ENCODE data around the gene CBX8. TPM values are rescaled to one million over a fixed set of nuclear protein-coding genes. Genes with fewer than 3 reads are reported as not detected.

The CBX8 gene
- total RNA-seq, 1 donor from 2014 or later, result 16.3 TPM

DNA sequence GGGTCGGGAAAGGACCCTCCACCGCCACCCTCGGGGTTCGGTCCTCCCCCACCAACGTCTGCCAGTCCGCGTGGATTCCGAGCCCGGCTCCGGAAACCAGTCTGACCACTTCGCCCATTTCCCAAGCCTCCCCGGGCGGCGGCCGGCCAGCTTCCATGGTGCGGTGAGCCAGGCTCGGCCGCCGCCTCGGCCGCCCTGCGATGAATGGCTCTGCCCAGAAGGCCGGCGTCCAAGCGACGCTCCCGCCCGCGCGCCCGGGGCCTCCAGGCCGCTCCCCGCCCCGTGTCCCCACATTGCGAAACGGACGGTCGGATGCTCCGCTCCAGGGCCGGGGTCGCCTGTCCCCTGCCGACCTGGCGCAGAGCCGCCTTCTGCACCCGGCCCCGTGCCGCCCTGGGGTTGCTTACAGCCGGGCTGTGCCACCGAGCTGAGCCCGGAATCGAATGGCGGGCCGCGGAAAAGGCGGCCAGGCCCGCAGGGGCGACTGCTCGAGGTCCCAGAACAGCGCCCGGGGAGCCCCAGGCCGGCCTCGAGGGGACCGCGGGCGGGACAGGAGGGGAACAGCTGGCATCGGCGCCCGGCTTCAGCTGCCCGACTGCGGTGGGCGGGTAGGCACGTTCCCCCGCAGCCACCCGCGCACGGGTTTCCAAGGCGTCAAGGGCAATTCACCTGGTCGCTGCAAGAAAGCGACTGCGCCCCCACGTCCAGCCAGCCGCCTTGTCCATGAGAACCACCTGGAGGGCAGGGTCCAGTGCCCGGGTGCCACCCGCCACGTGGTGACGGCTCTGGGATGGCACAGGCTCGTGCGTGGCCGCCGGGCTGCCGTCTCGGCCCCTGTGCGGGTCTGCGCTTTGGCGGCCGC, 18.3 kb upstream of the CBX8 start:
- H3K36me3 Mint-ChIP-seq, result no peaks in the 10 kb centered on the region
- TF ChIP-seq, protein P1, sequence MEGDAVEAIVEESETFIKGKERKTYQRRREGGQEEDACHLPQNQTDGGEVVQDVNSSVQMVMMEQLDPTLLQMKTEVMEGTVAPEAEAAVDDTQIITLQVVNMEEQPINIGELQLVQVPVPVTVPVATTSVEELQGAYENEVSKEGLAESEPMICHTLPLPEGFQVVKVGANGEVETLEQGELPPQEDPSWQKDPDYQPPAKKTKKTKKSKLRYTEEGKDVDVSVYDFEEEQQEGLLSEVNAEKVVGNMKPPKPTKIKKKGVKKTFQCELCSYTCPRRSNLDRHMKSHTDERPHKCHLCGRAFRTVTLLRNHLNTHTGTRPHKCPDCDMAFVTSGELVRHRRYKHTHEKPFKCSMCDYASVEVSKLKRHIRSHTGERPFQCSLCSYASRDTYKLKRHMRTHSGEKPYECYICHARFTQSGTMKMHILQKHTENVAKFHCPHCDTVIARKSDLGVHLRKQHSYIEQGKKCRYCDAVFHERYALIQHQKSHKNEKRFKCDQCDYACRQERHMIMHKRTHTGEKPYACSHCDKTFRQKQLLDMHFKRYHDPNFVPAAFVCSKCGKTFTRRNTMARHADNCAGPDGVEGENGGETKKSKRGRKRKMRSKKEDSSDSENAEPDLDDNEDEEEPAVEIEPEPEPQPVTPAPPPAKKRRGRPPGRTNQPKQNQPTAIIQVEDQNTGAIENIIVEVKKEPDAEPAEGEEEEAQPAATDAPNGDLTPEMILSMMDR (IDR thresholded peaks at IDR 0.05; ENCODE audit: unreplicated experiment), result no peak
- H3K4me3 Mint-ChIP-seq, result peak overlapping the region; percentile 26
- no peaks in the 10 kb centered on the region for H3K9me3 Mint-ChIP-seq
- DNase-seq (ENCODE audit: low spot score in 2 of 2, unreplicated experiment in 2 of 2), result peak; percentile 33 to 62
- H3K27ac Mint-ChIP-seq, result no peak overlapping the region
- peaks cover 74% of the 10 kb centered on the region for H3K27me3 Mint-ChIP-seq (ENCODE audit: low read depth)
- H3K4me1 Mint-ChIP-seq, result peaks cover 25% of the 10 kb centered on the region

DNA sequence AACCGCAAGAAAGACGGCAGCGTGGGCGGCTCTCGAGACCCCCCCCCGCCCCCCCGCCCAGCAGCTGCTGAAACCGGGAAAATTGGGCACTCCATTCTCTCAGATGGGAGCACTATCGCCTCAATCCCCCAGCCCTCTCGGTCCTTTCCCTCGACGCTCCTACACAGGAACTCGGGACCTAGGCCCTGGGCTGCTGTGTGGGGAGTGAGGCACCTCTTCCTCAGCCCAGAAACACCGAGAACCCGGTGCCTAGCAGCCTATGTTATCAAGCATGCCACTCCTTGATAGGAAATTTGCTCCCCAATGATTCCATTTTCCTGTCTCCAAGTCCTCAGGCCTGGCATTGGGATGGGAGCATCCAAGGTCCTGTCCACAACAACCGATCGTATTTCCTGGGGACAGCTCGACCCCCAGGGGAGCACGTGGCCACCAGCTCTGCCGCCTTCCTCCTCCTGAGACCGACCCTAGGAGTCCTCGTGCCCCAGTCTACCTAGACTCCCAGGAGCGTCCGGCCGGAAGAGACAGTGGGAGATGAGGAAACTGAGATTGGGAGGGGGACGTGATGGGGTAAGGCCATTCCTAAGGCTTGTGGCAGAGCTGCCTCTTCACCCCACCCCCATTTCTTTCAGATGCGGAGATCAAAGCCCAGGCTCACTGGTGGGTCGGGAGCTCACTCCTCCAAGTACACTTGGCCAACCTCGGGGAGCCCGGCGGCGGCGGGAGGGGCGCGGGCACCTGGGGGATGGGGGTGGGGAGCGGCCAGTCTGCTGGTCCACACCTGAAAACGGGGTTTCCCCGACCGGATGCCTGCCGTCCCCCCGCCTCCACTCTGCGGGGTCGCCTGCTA, 17.5 kb upstream of the CBX8 start:
- peak overlapping the region; percentile 39 for H3K27ac Mint-ChIP-seq
- H3K4me1 Mint-ChIP-seq, result peaks cover 28% of the 10 kb centered on the region
- H3K27me3 Mint-ChIP-seq (ENCODE audit: low read depth), result peaks cover 72% of the 10 kb centered on the region
- DNase-seq (ENCODE audit: low spot score in 2 of 2, unreplicated experiment in 2 of 2), result no peak
- peak overlapping the region; percentile 53 for H3K4me3 Mint-ChIP-seq
- H3K9me3 Mint-ChIP-seq, result no peaks in the 10 kb centered on the region
- TF ChIP-seq, protein P1 (IDR thresholded peaks at IDR 0.05; ENCODE audit: unreplicated experiment), result no peak
- H3K36me3 Mint-ChIP-seq, result no peaks in the 10 kb centered on the region

DNA sequence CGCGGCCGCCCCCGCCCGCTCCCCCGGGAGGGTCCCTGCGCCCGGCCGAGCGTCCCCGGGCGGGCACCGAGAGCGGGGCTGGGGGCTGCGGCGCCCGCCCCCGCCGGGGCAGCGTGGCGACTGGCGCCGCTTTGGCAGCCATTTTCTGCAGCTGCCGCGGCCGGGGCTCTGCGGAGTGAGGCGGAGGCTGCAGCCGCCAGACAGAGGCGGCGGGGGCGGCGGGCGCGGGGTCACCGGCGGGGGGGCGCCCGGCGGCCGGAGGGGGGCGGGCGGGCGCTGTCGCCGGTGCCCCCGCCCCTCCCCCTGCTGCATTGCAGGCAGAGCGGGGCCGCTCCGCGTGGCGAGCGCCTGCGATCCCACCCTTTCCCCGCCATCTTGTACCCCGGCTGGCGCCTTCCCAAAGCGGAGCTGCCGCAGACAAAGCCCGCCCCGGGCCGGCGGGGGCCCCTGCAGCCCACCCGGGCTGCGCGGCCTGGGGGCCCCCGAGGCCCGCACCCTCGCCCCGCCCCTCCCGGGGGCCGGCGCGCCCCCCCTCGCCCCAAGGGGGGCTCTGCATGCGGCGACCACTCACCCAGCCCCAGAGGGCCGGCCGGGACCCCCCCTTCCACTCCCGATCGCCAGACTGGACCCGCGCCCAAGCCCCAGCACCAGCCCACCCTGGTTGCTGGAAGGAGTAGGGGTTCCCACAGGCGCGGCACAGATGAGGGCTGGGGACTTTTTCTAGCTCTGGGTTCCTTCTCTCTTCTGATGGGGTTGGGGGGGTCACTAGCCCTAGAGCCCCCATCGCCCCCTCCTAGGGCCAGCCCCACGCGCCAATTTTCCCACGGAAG, 16.6 kb upstream of the CBX8 start:
- Mint-ChIP-seq H3K4me1 (peaks cover 31% of the 10 kb centered on the region), H3K36me3 (no peaks in the 10 kb centered on the region), H3K9me3 (no peaks in the 10 kb centered on the region), H3K27me3 (ENCODE audit: low read depth) (peaks cover 72% of the 10 kb centered on the region), H3K4me3 (peak overlapping the region; percentile 41), H3K27ac (peak overlapping the region; percentile 39)
- TF ChIP-seq, protein P1 (IDR thresholded peaks at IDR 0.05; ENCODE audit: unreplicated experiment), result no peak
- peak; percentile 37 to 53 for DNase-seq (ENCODE audit: low spot score in 2 of 2, unreplicated experiment in 2 of 2)

DNA sequence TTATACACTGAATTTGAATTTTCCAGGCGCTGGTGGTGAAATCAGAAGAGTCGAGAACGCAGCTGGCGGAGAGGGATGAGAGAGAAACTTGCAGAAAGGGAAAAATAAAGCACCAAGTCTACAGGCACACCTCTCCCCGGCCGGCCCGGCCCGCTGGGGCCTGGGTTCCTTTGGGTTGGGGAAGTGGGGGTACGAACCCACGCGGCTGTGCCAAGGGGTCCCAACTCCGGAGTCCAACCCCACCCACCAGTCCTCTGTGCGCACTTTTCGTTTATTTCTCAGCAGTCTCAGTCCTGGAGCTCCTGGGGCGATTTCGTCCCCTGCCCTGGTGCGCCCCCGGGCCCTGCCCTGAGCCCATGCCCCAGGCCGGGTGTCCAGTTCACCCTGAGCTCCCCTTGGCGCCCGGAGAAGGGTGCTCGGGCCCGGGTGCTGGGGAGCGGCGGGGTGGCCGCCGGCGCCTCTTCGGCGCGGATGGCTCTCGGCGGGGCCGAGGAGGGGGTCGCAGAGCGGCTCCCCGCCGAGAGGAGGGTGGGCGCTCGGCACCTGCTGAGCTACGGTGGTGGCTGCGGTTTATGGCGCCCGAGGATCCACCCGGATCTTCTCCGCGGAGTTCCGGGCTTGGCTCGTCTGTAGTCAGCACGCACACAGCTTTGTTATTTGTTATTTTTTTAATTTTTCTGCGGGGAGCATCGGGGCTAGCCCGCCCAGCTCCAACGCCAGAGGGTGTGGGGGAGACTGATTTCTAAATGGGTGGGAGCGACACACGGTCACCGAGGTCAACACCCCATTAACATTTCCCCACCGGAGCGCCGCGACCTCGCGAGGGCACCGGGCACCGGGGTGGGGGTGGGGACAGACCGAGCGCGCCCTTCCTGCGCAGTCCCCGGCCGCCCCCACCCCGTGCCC, 15.7 kb upstream of the CBX8 start:
- TF ChIP-seq, protein P1 (IDR thresholded peaks at IDR 0.05; ENCODE audit: unreplicated experiment), result no peak
- Mint-ChIP-seq H3K4me3 (peak overlapping the region; percentile 67), H3K4me1 (peaks cover 31% of the 10 kb centered on the region), H3K36me3 (no peaks in the 10 kb centered on the region), H3K27ac (peak overlapping the region; percentile 87), H3K27me3 (ENCODE audit: low read depth) (peaks cover 72% of the 10 kb centered on the region), H3K9me3 (no peaks in the 10 kb centered on the region)
- peak in 1 of 2 experiments; percentile 57 for DNase-seq (ENCODE audit: low spot score in 2 of 2, unreplicated experiment in 2 of 2)

Measured in mesothelial cell of epicardium (in vitro differentiated cells).